PC-3 (cell line): Measurements from ENCODE around the gene ADAM11. TPM values are rescaled to one million over a fixed set of nuclear protein-coding genes. Genes with fewer than 3 reads are reported as not detected.
"Not testable (repeated sequence)": the region's sequence is repeated elsewhere in the genome, so short reads cannot be mapped to it uniquely, and the experiment has no call there.

Experiments
- ATAC-seq: fragments of 200-7000 bp; cut with Tn5 transposase; 2 replicates; pipeline ENCODE4 v1.9.1; 2020; ENCODE audit warnings: mild to moderate bottlenecking, moderate library complexity
- BruUV-seq: library from RNA; stranded (reverse); fragments of 400-500 nt; replicated peaks from 2 replicates; lab custom pipeline; 2021; lab: Mats Ljungman, UMichigan
- CTCF ChIA-PET: fragments of 300-600 bp; sonication (Branson Sonifier 250); formaldehyde crosslinking; loops from one replicate; lab custom pipeline; 2022; ENCODE audit warnings: antibody characterized with exemption; lab: Charles Lee
- POLR2A ChIA-PET: fragments of 300-600 bp; sonication (Branson Sonifier 250); formaldehyde crosslinking; loops from one replicate; lab custom pipeline; 2022; ENCODE audit warnings: antibody characterized with exemption; ENCODE audit not compliant: unreplicated experiment; lab: Charles Lee
- DNase-seq: peaks from one replicate; pipeline ENCODE4 v3.0.0-alpha.2; 2015
- H2AFZ ChIP-seq: fragments of 300-600 bp; sonication (generic); 2 replicates; pipeline ENCODE4 v1.6.0; 2016; ENCODE audit warnings: antibody characterized with exemption, low read length
- H3F3A ChIP-seq: fragments of 300-600 bp; sonication (generic); one replicate; pipeline ENCODE4 v1.6.0; 2017; ENCODE audit warnings: antibody characterized with exemption, low read length, control low read depth, mild to moderate bottlenecking; ENCODE audit not compliant: unreplicated experiment
- H3K27ac ChIP-seq: fragments of 300-600 bp; sonication (generic); 2 replicates; pipeline ENCODE4 v1.5.1; 2016; ENCODE audit warnings: mild to moderate bottlenecking, low read length
- H3K27me3 ChIP-seq: fragments of 300-600 bp; sonication (generic); 2 replicates; pipeline ENCODE4 v1.6.1; 2016; ENCODE audit warnings: low read length, mixed read lengths
- H3K36me3 ChIP-seq: fragments of 300-600 bp; sonication (generic); 2 replicates; pipeline ENCODE4 v1.6.1; 2016; ENCODE audit warnings: low read depth, mixed run types, low read length, mixed read lengths
- H3K4me1 ChIP-seq: fragments of 300-600 bp; sonication (generic); 2 replicates; pipeline ENCODE4 v1.5.1; 2016; ENCODE audit warnings: low read length; ENCODE audit not compliant: insufficient read depth
- H3K4me2 ChIP-seq: fragments of 300-600 bp; sonication (generic); 2 replicates; pipeline ENCODE4 v1.6.0; 2016; ENCODE audit warnings: low read length
- H3K4me3 ChIP-seq: fragments of 300-600 bp; sonication (generic); 2 replicates; pipeline ENCODE4 v1.5.1; 2016; ENCODE audit warnings: mild to moderate bottlenecking, low read length, mixed read lengths
- H3K79me2 ChIP-seq: fragments of 300-600 bp; sonication (generic); 2 replicates; pipeline ENCODE4 v1.6.1; 2017; ENCODE audit warnings: low read length, mixed read lengths
- H3K9ac ChIP-seq: fragments of 300-600 bp; sonication (generic); 2 replicates; pipeline ENCODE4 v1.6.0; 2016; ENCODE audit warnings: mild to moderate bottlenecking, low read length
- H3K9me2 ChIP-seq: fragments of 300-600 bp; sonication (generic); replicated peaks from 2 replicates; pipeline ENCODE4 v1.6.1; 2016; ENCODE audit warnings: mixed run types, low read length, mixed read lengths
- H3K9me3 ChIP-seq: fragments of 300-600 bp; sonication (generic); 2 replicates; pipeline ENCODE4 v1.6.1; 2016; ENCODE audit warnings: low read length, mixed read lengths
- H4K20me1 ChIP-seq: fragments of 300-600 bp; sonication (generic); 2 replicates; pipeline ENCODE4 v1.6.1; 2016; ENCODE audit warnings: low read length, mixed read lengths
- CTCF ChIP-seq: fragments of 300-600 bp; sonication (generic); conservative IDR thresholded peaks from 2 replicates; pipeline ENCODE4 v1.5.1; 2017; ENCODE audit warnings: antibody characterized with exemption, low read depth, mild to moderate bottlenecking, low read length
- EZH2 ChIP-seq: fragments of 300-600 bp; sonication (generic); IDR thresholded peaks from one replicate; pipeline ENCODE4 v1.6.1; 2017; ENCODE audit warnings: antibody characterized with exemption, mild to moderate bottlenecking, low read length; ENCODE audit not compliant: unreplicated experiment
- EZH2phosphoT487 ChIP-seq: fragments of 300-600 bp; sonication (generic); IDR thresholded peaks from 2 replicates; pipeline ENCODE4 v1.6.1; 2018; ENCODE audit warnings: mild to moderate bottlenecking, antibody characterized with exemption, low read length, borderline replicate concordance
- intact Hi-C: fragments of 100-400 bp; cut with micrococcal nuclease; formaldehyde crosslinking; loops from 2 replicates; pipeline ENCODE4 v1.9.0; 2023
- total RNA-seq: library from RNA; depleted of rRNA; stranded (reverse); fragments of >200 nt; gene quantifications from 2 replicates; pipeline ENCODE4 v1.2.3, GENCODE V29; 2014

The ADAM11 gene
- total RNA-seq, 1 experiment from 2014 or later: 2.9 TPM

DNA sequence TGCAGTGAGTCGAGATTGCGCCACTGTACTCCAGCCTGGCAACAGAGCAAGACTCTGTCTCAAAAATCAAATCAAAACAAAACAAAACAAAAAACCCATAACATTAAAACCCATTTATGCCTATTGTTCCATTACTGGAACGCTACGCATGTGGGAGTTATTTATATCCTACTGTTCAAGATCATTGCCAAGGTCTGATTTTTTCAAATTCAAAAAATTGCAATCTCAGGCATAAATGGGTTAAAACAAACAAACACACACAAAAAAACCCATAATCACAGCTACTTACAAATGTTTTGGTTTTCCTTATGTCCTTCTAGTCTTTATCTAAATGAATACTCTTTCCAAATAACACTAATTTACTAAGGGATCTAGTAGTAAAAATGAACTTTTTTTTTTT, 53.5 kb downstream of the ADAM11 start:
- no peak overlapping the region for H2AFZ ChIP-seq

DNA sequence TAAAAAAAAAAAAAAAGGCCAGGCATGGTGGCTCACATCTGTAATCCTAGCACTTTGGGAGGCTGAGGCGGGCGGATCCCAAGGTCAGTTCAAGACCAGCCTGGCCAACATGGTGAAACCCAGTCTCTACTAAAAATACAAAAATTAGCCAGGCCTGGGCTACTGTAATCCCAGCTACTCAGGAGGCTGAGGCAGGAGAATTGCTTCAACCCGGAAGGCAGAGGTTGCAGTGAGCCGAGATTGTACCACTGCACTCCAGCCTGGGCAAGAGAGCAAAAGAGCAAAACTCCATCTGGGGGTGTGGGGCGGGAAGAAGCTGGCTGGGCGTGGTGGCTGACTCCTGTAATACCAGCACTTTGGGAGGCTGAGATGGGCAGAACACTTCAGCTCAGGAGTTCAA, 59.7 kb downstream of the ADAM11 start:
- ATAC-seq, H3K36me3 ChIP-seq, H3K27ac ChIP-seq, H3K9ac ChIP-seq, CTCF ChIA-PET, H3K27me3 ChIP-seq, H3K4me2 ChIP-seq, H3K9me3 ChIP-seq, H4K20me1 ChIP-seq, H3K9me2 ChIP-seq, DNase-seq, H3K4me3 ChIP-seq, H2AFZ ChIP-seq, intact Hi-C loops, H3F3A ChIP-seq, BruUV-seq: not testable (repeated sequence)
- Histone ChIP-seq H3K79me2 (peaks cover 63% of the 10 kb centered on the region), H3K4me1 (peaks cover 34% of the 10 kb centered on the region)
- POLR2A ChIA-PET: interaction anchor here (0.7 kb wide), 1 partner anchor 141 kb away, joined by 3 read pairs; no protein-coding TSS in a partner anchor

More for the DNA sequence above, 53.5 kb downstream of the ADAM11 start:
- ATAC-seq (no peak), DNase-seq (no peak)
- Histone ChIP-seq H3K4me2 (no peak overlapping the region), H3K4me3 (no peak overlapping the region), H3K9me2 (no peaks in the 10 kb centered on the region), H3K9ac (no peak overlapping the region), H3K4me1 (peaks cover 12% of the 10 kb centered on the region), H3K27ac (no peak overlapping the region), H4K20me1 (no peaks in the 10 kb centered on the region), H3K36me3 (no peaks in the 10 kb centered on the region), H3K79me2 (peaks cover 35% of the 10 kb centered on the region), H3K27me3 (no peaks in the 10 kb centered on the region), H3K9me3 (no peaks in the 10 kb centered on the region), H3F3A (no peaks in the 10 kb centered on the region)
- ChIA-PET POLR2A (interaction anchor here (0.7 kb wide), 1 partner anchor 34 kb away, joined by 4 read pairs; no protein-coding TSS in a partner anchor), CTCF (no interaction called here)
- intact Hi-C loops: no loop called here
- no peak for TF ChIP-seq EZH2
- TF ChIP-seq CTCF: no peak
- TF ChIP-seq EZH2phosphoT487: no peak
- no TSS peak for BruUV-seq

DNA sequence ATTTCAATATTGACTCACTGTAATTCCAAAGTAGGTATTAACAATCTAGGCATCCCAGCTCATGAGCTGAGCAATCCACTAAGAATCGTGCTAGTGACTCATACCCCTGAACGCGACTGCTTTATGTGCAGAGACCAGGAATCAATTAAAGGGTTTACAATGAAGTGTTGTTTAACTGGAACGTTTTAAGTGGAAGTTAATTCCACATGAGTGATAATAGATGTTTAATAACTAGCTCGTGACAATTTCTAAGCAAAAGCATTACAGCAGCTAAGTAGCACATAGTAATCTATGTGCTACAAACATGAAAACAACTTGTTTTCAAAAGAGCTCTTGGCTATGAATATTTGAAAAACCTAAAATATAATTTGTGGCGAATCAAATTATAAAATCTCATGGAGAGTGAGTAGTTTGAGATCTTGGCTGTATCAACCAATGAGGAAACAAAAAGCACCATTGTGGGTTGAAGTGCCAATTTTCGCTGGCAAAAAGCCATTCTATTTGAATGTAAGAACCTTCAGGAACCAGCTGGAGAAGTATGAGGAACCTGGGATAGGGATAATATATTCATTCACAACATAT, 61.9 kb downstream of the ADAM11 start:
- peak overlapping the region; percentile 62 for H3K27ac ChIP-seq
- H3K4me2 ChIP-seq: peak overlapping the region; percentile 73
- CTCF ChIA-PET: interaction anchor here (0.6 to 1.5 kb wide), 4 partner anchors 17 to 41 kb away, joined by 3 to 10 read pairs (median 6); no protein-coding TSS in a partner anchor
- peaks cover 5% of the 10 kb centered on the region for H3F3A ChIP-seq
- TF ChIP-seq CTCF (no peak), EZH2 (no peak), EZH2phosphoT487 (no peak)
- H3K4me3 ChIP-seq: peak overlapping the region; percentile 51
- no peaks in the 10 kb centered on the region for H4K20me1 ChIP-seq
- peak overlapping the region; percentile 29 for H2AFZ ChIP-seq
- H3K9me3 ChIP-seq: no peaks in the 10 kb centered on the region
- H3K36me3 ChIP-seq: no peaks in the 10 kb centered on the region
- H3K27me3 ChIP-seq: no peaks in the 10 kb centered on the region
- peaks cover 23% of the 10 kb centered on the region for H3K4me1 ChIP-seq
- DNase-seq (peak; percentile 95), ATAC-seq (peak; percentile 100)
- H3K9me2 ChIP-seq: no peaks in the 10 kb centered on the region
- intact Hi-C loops: loop anchor here (1.0 to 2.0 kb wide), 2 partner anchors 25 to 46 kb away; no protein-coding TSS in a partner anchor
- BruUV-seq: TSS peak; percentile 44
- peaks cover 70% of the 10 kb centered on the region for H3K79me2 ChIP-seq
- H3K9ac ChIP-seq: no peak overlapping the region
- POLR2A ChIA-PET: interaction anchor here (1.3 kb wide), 1 partner anchor 26 kb away, joined by 3 read pairs; no protein-coding TSS in a partner anchor

DNA sequence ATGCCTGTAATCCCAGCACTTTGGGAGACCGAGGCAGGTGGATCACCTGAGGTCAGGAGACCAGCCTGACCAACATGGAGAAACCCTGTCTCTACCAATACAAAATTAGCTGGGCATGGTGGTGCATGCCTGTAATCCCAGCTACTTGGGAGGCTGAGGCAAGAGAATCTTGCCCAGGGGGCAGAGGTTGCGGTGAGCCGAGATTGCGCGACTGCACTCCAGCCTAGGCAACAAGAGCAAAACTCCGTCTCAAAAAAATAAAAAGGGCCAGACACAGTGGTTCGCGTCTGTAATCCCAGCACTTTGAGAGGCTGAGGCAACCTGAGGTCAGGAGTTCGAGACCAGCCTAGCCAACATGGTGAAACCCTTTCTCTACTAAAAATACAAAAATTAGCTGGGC, 66.4 kb downstream of the ADAM11 start:
- H3K4me3 ChIP-seq, H3K9me3 ChIP-seq, BruUV-seq, H4K20me1 ChIP-seq, H3K27me3 ChIP-seq, H3K36me3 ChIP-seq, CTCF ChIA-PET, POLR2A ChIA-PET, ATAC-seq, DNase-seq, H2AFZ ChIP-seq, H3K4me2 ChIP-seq, H3K27ac ChIP-seq, H3K9ac ChIP-seq, H3K9me2 ChIP-seq, H3F3A ChIP-seq: not testable (repeated sequence)
- intact Hi-C loops: loop anchor here (5.0 kb wide), 1 partner anchor 42 kb away; no protein-coding TSS in a partner anchor
- Histone ChIP-seq H3K4me1 (peaks cover 35% of the 10 kb centered on the region), H3K79me2 (peaks cover 86% of the 10 kb centered on the region)
